ENCODE results near the gene CEACAM20. TPM values are rescaled to one million over a fixed set of nuclear protein-coding genes. Genes with fewer than 3 reads are reported as not detected.

Gene CEACAM20
- total and polyA plus RNA-seq, 2 of the 13 experiments (the other 11 are each of a cell fraction or from before 2014, with no cell fraction given): 0.04 TPM; not detected in 1

DNA sequence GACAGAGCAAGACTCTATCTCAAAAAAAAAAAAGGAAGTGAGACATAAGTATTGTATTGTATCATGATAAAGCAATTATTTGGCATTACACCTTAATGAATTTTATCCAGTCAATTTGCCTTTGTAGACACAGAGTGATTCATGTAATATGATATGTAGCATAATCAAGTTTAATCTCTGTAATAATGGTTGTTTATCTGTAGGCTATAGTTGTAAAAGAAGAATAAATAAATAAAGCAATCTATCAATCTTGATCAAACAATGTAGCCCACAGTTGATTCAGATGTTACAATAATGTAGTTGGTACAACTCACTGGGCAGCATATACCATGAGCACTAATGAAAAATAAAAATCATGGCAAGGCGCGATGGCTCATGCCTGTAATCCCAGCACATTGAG is 28.5 kb upstream of the CEACAM20 start:
- Histone ChIP-seq H3K4me3 (replicated peaks in 1 of 3; ENCODE audit: insufficient read depth in 1 of 3, low read depth in 2 of 3, low read length in 3 of 3) (no peak overlapping the region), H4K20me1 (ENCODE audit: insufficient read depth, low read length) (no peaks in the 10 kb centered on the region), H3K9me3 (ENCODE audit: low read length) (no peaks in the 10 kb centered on the region), H3K4me2 (ENCODE audit: low read depth, low read length) (no peak overlapping the region), H3K4me1 (ENCODE audit: insufficient read depth, low read length) (peaks cover 17% of the 10 kb centered on the region), H3K9ac (ENCODE audit: insufficient read depth, low read depth, low read length) (no peak overlapping the region), H2AFZ (ENCODE audit: low read length) (no peak overlapping the region), H3K79me2 (ENCODE audit: insufficient read depth, low read length) (no peaks in the 10 kb centered on the region), H3K27me3 (ENCODE audit: control insufficient read depth in 1 of 2, insufficient read depth in 2 of 2, low read length in 2 of 2) (no peaks in the 10 kb centered on the region), H3K27ac (ENCODE audit: extremely low read length, insufficient read depth, low read length) (no peak overlapping the region), H3K36me3 (replicated peaks in 1 of 2; ENCODE audit: control insufficient read depth in 1 of 2, insufficient read depth in 2 of 2, low read length in 2 of 2) (no peaks in the 10 kb centered on the region)
- intact Hi-C loops (cut with micrococcal nuclease; ENCODE audit: unreplicated experiment) (no loop called here), in situ Hi-C loops (cut with HindIII; ENCODE audit: extremely low pct_ligation_motif_present, low pct_unique_long_range_greater_than_20kb) (no loop called here)
- TF ChIP-seq RAD21 (CRISPR knock-in tag; IDR thresholded peaks at IDR 0.05): no peak
- no peak for TF ChIP-seq ZIK1 (CRISPR knock-in tag; IDR thresholded peaks at IDR 0.05; ENCODE audit: borderline replicate concordance, low read depth)
- ChIA-PET POLR2A (no interaction called here), CTCF (ENCODE audit: low intra/inter-chr PET ratio, low total read pairs) (no interaction called here)
- BruUV-seq (replicated peaks): no TSS peak
- no peak for FAIRE-seq
- WGBS (ENCODE audit: low lambda C conversion rate): 97% methylated on average over 2 of the region's 2 CpGs
- no peak for DNase-seq (ENCODE audit: low spot score)
- no peak for ATAC-seq

GRCh38 chr19:44554641-44555246 is 25.3 kb upstream of the CEACAM20 start:
- in situ Hi-C loops (cut with HindIII; ENCODE audit: extremely low pct_ligation_motif_present, low pct_unique_long_range_greater_than_20kb) (no loop called here), intact Hi-C loops (cut with micrococcal nuclease; ENCODE audit: unreplicated experiment) (no loop called here)
- 60% methylated on average over 2 of the region's 2 CpGs for WGBS (ENCODE audit: low lambda C conversion rate)
- ATAC-seq (no peak), FAIRE-seq (no peak), DNase-seq (ENCODE audit: low spot score) (no peak)
- no TSS peak for BruUV-seq (replicated peaks)
- Histone ChIP-seq H3K9ac (ENCODE audit: insufficient read depth, low read depth, low read length) (no peak overlapping the region), H4K20me1 (ENCODE audit: insufficient read depth, low read length) (no peaks in the 10 kb centered on the region), H3K27me3 (ENCODE audit: control insufficient read depth in 1 of 2, insufficient read depth in 2 of 2, low read length in 2 of 2) (no peaks in the 10 kb centered on the region), H3K36me3 (replicated peaks in 1 of 2; ENCODE audit: control insufficient read depth in 1 of 2, insufficient read depth in 2 of 2, low read length in 2 of 2) (no peaks in the 10 kb centered on the region), H3K9me3 (ENCODE audit: low read length) (no peaks in the 10 kb centered on the region), H3K27ac (ENCODE audit: extremely low read length, insufficient read depth, low read length) (no peak overlapping the region), H3K4me1 (ENCODE audit: insufficient read depth, low read length) (no peaks in the 10 kb centered on the region), H3K4me3 (replicated peaks in 1 of 3; ENCODE audit: insufficient read depth in 1 of 3, low read depth in 2 of 3, low read length in 3 of 3) (no peak overlapping the region), H3K4me2 (ENCODE audit: low read depth, low read length) (no peak overlapping the region), H2AFZ (ENCODE audit: low read length) (no peak overlapping the region), H3K79me2 (ENCODE audit: insufficient read depth, low read length) (no peaks in the 10 kb centered on the region)
- POLR2A ChIA-PET: no interaction called here
- CTCF ChIA-PET (ENCODE audit: low intra/inter-chr PET ratio, low total read pairs): no interaction called here
- TF ChIP-seq NPAS2 (CRISPR knock-in tag; IDR thresholded peaks at IDR 0.05; ENCODE audit: borderline replicate concordance) (no peak), SP1 (IDR thresholded peaks at IDR 0.05) (no peak), SP1 (CRISPR knock-in tag; IDR thresholded peaks at IDR 0.05) (no peak), ZBTB37 (CRISPR knock-in tag; IDR thresholded peaks at IDR 0.05) (no peak), HINFP (CRISPR knock-in tag; IDR thresholded peaks at IDR 0.05; ENCODE audit: low read depth) (no peak), ZNF501 (CRISPR knock-in tag; IDR thresholded peaks at IDR 0.05) (no peak), ATF6 (CRISPR knock-in tag; conservative IDR thresholded peaks at IDR 0.05) (no peak), ZNF670 (CRISPR knock-in tag; IDR thresholded peaks at IDR 0.05; ENCODE audit: borderline replicate concordance) (no peak), ZNF672 (CRISPR knock-in tag; IDR thresholded peaks at IDR 0.05) (no peak), MATR3 (CRISPR knock-in tag; IDR thresholded peaks at IDR 0.05) (no peak), FOXO1 (CRISPR knock-in tag; IDR thresholded peaks at IDR 0.05) (no peak)
- TF ChIP-seq, protein P1, sequence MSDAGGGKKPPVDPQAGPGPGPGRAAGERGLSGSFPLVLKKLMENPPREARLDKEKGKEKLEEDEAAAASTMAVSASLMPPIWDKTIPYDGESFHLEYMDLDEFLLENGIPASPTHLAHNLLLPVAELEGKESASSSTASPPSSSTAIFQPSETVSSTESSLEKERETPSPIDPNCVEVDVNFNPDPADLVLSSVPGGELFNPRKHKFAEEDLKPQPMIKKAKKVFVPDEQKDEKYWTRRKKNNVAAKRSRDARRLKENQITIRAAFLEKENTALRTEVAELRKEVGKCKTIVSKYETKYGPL (CRISPR knock-in tag; IDR thresholded peaks at IDR 0.05): no peak

All from HepG2 (cell line).